ENCODE data around the gene UBE2J1. TPM values are rescaled to one million over a fixed set of nuclear protein-coding genes. Genes with fewer than 3 reads are reported as not detected.

Gene UBE2J1
- total and polyA plus RNA-seq, 2 donors (not counting 1 experiment from before 2014, with no cell fraction given), result 27.6 to 53.6 TPM

DNA sequence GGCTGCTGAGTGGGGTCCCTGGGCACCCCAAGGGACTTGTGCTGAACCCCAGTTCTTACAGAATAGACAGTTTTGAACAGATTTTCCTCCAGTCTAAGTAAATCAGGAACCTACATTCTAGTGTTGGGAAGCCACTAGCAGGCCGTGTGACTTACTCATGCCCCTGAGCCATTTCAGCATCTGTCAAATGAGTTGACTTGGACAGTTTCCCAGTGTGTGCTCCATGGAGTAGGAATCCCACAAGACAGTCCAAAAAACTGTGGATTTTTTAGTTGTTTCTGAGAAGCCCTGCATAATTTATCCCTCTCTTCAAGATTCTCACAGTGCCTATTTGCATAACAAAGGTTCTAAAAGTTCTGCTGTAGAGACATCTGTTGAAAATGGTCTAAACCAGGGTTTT, 39.5 kb downstream of the UBE2J1 start:
- Histone ChIP-seq H3K36me3 (ENCODE audit: control insufficient read depth, insufficient read depth, low read length) (no peaks in the 10 kb centered on the region), H3K4me2 (ENCODE audit: extremely low read depth, insufficient read depth, low read length) (peak overlapping the region; percentile 1), H3K4me3 (replicated peaks in 1 of 4; ENCODE audit: control extremely low read depth in 1 of 4, insufficient read depth in 1 of 4, low read depth in 3 of 4, low read length in 4 of 4) (no peak overlapping the region), H3K27me3 (ENCODE audit: control insufficient read depth, insufficient read depth, low read length) (peaks cover 3% of the 10 kb centered on the region), H3K9me3 (ENCODE audit: control insufficient read depth, insufficient read depth, low read depth, low read length) (no peaks in the 10 kb centered on the region), H2AFZ (ENCODE audit: low read length) (no peak overlapping the region), H3K27ac (ENCODE audit: insufficient read depth, low read length) (no peak overlapping the region), H3K79me2 (ENCODE audit: control insufficient read depth, insufficient read depth, low read length) (no peaks in the 10 kb centered on the region), H3K4me1 (ENCODE audit: control insufficient read depth, extremely low read depth, insufficient read depth, low read length) (peaks cover 10% of the 10 kb centered on the region), H3K9ac (ENCODE audit: insufficient read depth, low read length) (no peak overlapping the region), H4K20me1 (ENCODE audit: control insufficient read depth, extremely low read depth, insufficient read depth, low read length) (no peaks in the 10 kb centered on the region)
- peak; percentile 91 to 94 for DNase-seq (ENCODE audit: low read depth in 2 of 2)
- TF ChIP-seq, protein P1, sequence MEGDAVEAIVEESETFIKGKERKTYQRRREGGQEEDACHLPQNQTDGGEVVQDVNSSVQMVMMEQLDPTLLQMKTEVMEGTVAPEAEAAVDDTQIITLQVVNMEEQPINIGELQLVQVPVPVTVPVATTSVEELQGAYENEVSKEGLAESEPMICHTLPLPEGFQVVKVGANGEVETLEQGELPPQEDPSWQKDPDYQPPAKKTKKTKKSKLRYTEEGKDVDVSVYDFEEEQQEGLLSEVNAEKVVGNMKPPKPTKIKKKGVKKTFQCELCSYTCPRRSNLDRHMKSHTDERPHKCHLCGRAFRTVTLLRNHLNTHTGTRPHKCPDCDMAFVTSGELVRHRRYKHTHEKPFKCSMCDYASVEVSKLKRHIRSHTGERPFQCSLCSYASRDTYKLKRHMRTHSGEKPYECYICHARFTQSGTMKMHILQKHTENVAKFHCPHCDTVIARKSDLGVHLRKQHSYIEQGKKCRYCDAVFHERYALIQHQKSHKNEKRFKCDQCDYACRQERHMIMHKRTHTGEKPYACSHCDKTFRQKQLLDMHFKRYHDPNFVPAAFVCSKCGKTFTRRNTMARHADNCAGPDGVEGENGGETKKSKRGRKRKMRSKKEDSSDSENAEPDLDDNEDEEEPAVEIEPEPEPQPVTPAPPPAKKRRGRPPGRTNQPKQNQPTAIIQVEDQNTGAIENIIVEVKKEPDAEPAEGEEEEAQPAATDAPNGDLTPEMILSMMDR (conservative IDR thresholded peaks at IDR 0.05 in 1 of 2, IDR thresholded peaks at IDR 0.05 in 1 of 2; ENCODE audit: low read depth in 1 of 2, low read length in 2 of 2), result no peak
- no peak for TF ChIP-seq EZH2 (IDR thresholded peaks at IDR 0.05; ENCODE audit: low read length, missing control alignments)

DNA sequence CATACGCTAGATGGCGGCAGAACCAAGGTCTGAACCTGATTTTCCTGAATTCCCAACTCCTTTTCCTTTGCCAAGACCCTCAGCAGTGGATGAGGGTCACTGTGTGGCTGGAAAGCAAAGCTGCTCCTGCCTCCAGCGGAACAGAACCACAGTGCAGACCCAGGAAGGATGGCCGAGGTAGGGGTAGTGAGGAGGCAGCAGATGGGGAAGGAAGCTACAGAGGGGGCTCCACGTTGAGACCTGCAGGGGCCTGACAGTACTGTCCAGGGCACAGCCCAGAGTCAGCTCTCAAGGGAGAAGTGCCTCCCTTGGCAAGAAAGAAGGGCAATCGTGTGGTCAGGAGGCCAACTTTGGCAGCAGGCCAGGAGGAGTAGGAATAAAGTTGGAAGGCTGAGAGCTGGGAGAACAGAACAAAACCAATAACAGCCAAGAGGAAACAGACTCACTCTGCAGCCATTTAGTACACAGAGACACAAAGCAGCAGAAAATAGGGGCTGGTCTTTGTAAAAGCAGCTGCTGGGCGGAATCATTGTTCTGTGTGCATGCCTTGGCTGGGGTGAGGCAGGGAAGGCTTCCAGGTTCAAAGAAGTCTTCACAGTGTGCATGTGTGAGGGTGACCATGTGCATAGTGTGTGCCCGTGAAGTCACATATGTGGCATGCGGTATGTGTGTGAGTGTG, 40.5 kb downstream of the UBE2J1 start:
- H3K4me1 ChIP-seq (ENCODE audit: control insufficient read depth, extremely low read depth, insufficient read depth, low read length), result peaks cover 10% of the 10 kb centered on the region
- TF ChIP-seq, protein P1 (conservative IDR thresholded peaks at IDR 0.05 in 1 of 2, IDR thresholded peaks at IDR 0.05 in 1 of 2; ENCODE audit: low read depth in 1 of 2, low read length in 2 of 2), result peak in 1 of 2 donors; percentile 67
- no peak for TF ChIP-seq EZH2 (IDR thresholded peaks at IDR 0.05; ENCODE audit: low read length, missing control alignments)
- no peaks in the 10 kb centered on the region for H3K36me3 ChIP-seq (ENCODE audit: control insufficient read depth, insufficient read depth, low read length)
- H3K27ac ChIP-seq (ENCODE audit: insufficient read depth, low read length), result no peak overlapping the region
- peaks cover 3% of the 10 kb centered on the region for H3K27me3 ChIP-seq (ENCODE audit: control insufficient read depth, insufficient read depth, low read length)
- no peaks in the 10 kb centered on the region for H4K20me1 ChIP-seq (ENCODE audit: control insufficient read depth, extremely low read depth, insufficient read depth, low read length)
- DNase-seq (ENCODE audit: low read depth in 2 of 2), result peak; percentile 70 to 77
- H3K4me3 ChIP-seq (replicated peaks in 1 of 4; ENCODE audit: control extremely low read depth in 1 of 4, insufficient read depth in 1 of 4, low read depth in 3 of 4, low read length in 4 of 4), result peak overlapping the region in 1 of 4 experiments; percentile 7
- no peak overlapping the region for H3K9ac ChIP-seq (ENCODE audit: insufficient read depth, low read length)
- H2AFZ ChIP-seq (ENCODE audit: low read length), result no peak overlapping the region
- no peaks in the 10 kb centered on the region for H3K9me3 ChIP-seq (ENCODE audit: control insufficient read depth, insufficient read depth, low read depth, low read length)
- H3K79me2 ChIP-seq (ENCODE audit: control insufficient read depth, insufficient read depth, low read length), result no peaks in the 10 kb centered on the region
- H3K4me2 ChIP-seq (ENCODE audit: extremely low read depth, insufficient read depth, low read length), result no peak overlapping the region

DNA sequence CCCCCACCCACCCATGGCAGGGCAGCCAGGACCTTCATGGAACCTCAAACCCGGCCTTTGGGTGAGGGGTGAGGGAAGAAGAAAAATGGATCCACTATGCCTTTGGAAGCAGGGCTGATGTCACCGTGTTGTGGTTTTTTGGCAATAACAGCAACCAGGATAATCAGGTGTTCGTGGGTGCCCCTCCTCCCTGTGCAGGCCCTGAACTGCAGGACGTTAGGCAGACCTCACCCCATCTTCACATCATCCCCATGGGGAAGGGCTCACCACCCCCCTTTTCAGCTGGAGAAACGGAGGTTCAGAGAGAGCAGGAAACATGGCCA, 41.0 kb downstream of the UBE2J1 start:
- Histone ChIP-seq H3K36me3 (ENCODE audit: control insufficient read depth, insufficient read depth, low read length) (no peaks in the 10 kb centered on the region), H3K27me3 (ENCODE audit: control insufficient read depth, insufficient read depth, low read length) (peaks cover 3% of the 10 kb centered on the region), H3K79me2 (ENCODE audit: control insufficient read depth, insufficient read depth, low read length) (no peaks in the 10 kb centered on the region), H3K4me1 (ENCODE audit: control insufficient read depth, extremely low read depth, insufficient read depth, low read length) (peaks cover 10% of the 10 kb centered on the region), H2AFZ (ENCODE audit: low read length) (no peak overlapping the region), H4K20me1 (ENCODE audit: control insufficient read depth, extremely low read depth, insufficient read depth, low read length) (no peaks in the 10 kb centered on the region), H3K9ac (ENCODE audit: insufficient read depth, low read length) (no peak overlapping the region), H3K4me2 (ENCODE audit: extremely low read depth, insufficient read depth, low read length) (no peak overlapping the region), H3K9me3 (ENCODE audit: control insufficient read depth, insufficient read depth, low read depth, low read length) (no peaks in the 10 kb centered on the region), H3K27ac (ENCODE audit: insufficient read depth, low read length) (no peak overlapping the region), H3K4me3 (replicated peaks in 1 of 4; ENCODE audit: control extremely low read depth in 1 of 4, insufficient read depth in 1 of 4, low read depth in 3 of 4, low read length in 4 of 4) (no peak overlapping the region)
- no peak for DNase-seq (ENCODE audit: low read depth in 2 of 2)
- TF ChIP-seq EZH2 (IDR thresholded peaks at IDR 0.05; ENCODE audit: low read length, missing control alignments), result no peak
- TF ChIP-seq, protein P1 (conservative IDR thresholded peaks at IDR 0.05 in 1 of 2, IDR thresholded peaks at IDR 0.05 in 1 of 2; ENCODE audit: low read depth in 1 of 2, low read length in 2 of 2), result peak in 1 of 2 donors; percentile 69

Measured in fibroblast of lung (primary cell).